ENCODE data around the gene KLHL10. TPM values are rescaled to one million over a fixed set of nuclear protein-coding genes. Genes with fewer than 3 reads are reported as not detected.

Gene KLHL10
- total RNA-seq, 2 donors from 2014 or later = not detected

DNA sequence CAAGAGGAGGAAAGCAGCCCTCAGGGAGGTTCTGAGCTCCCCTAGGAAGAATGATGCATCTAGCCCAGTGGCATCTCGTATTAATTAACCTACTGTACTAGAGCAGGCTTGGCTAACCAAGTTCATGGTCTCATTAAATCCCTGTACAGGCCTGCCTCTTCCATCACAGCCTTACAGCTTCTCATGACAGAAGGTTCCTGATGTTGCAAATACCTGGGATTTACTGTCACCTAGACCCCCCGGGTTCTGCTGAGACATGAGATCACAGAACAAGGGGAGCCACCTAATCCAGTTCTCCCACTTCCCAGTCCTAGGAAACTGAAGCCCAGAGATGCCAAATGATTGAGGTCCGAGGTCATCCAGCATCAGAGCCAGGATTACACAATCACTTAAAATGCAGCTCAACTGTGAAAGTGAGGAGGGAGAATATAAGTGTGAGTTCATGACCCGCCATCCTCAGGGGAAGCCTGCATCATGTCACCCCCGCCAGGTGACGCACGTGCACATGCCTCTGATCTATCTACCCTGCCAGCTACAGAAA, 57.2 kb downstream of the KLHL10 start:
- Histone ChIP-seq H3K27ac (peak overlapping the region in 1 of 2 donors; percentile 31), H3K4me1 (peaks cover 0 to 10% of the 10 kb centered on the region in 2 donors), H3K27me3 (no peaks in the 10 kb centered on the region), H3K4me3 (no peak overlapping the region), H3K36me3 (peaks cover 67% of the 10 kb centered on the region), H3K9me3 (no peaks in the 10 kb centered on the region)
- TF ChIP-seq, protein P1, sequence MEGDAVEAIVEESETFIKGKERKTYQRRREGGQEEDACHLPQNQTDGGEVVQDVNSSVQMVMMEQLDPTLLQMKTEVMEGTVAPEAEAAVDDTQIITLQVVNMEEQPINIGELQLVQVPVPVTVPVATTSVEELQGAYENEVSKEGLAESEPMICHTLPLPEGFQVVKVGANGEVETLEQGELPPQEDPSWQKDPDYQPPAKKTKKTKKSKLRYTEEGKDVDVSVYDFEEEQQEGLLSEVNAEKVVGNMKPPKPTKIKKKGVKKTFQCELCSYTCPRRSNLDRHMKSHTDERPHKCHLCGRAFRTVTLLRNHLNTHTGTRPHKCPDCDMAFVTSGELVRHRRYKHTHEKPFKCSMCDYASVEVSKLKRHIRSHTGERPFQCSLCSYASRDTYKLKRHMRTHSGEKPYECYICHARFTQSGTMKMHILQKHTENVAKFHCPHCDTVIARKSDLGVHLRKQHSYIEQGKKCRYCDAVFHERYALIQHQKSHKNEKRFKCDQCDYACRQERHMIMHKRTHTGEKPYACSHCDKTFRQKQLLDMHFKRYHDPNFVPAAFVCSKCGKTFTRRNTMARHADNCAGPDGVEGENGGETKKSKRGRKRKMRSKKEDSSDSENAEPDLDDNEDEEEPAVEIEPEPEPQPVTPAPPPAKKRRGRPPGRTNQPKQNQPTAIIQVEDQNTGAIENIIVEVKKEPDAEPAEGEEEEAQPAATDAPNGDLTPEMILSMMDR (IDR thresholded peaks at IDR 0.05) = no peak
- DNase-seq (ENCODE audit: low spot score) = peak; percentile 68

DNA sequence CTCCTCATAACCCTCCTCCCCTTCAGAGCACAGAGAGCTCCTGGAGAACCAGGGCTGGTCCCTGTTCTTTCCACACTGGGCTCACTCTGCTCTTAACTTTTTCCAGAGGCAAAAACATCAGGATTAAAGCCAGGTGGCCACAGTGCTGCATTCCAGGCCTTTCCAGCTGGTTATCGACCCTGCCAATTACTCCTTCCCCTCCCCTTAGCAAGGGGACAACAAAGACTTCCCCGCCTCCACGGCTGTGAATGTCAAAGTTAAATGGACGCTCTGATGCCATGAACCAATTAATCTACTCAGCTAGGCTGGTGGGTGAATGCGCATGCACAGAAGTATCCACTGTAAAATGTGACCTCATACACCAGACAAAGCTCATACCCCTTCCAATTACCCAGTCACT, 58.0 kb downstream of the KLHL10 start:
- Histone ChIP-seq H3K4me1 (peaks cover 0 to 10% of the 10 kb centered on the region in 2 donors), H3K9me3 (no peaks in the 10 kb centered on the region), H3K27ac (peak overlapping the region; percentile 31 to 58), H3K36me3 (peaks cover 70% of the 10 kb centered on the region), H3K4me3 (no peak overlapping the region), H3K27me3 (no peaks in the 10 kb centered on the region)
- peak; percentile 65 for DNase-seq (ENCODE audit: low spot score)
- TF ChIP-seq, protein P1 (IDR thresholded peaks at IDR 0.05) = no peak

DNA sequence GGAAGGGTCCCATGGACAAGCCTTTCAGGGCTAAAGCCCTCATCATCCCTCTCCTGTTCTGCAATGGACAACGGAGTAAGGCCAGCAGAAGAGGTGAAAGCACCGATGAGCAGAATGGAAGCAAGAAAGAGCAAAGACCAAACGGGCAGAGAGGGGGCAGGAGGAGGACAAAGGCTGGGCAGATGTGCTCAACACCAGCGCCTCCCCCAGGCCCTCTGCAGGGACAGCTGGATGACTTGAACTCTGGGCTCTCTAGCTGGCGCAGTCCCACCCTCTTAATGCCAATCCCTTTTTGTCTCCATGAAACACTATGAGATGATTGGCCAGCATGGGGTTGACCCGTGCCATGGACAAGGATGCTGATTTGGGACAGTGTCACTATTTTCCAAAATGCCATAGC, 59.1 kb downstream of the KLHL10 start:
- no peak overlapping the region for H3K27ac ChIP-seq
- peaks cover 70% of the 10 kb centered on the region for H3K36me3 ChIP-seq
- no peak for DNase-seq (ENCODE audit: low spot score)
- TF ChIP-seq, protein P1 (IDR thresholded peaks at IDR 0.05) = no peak
- no peaks in the 10 kb centered on the region for H3K9me3 ChIP-seq
- peaks cover 0 to 10% of the 10 kb centered on the region in 2 donors for H3K4me1 ChIP-seq
- no peak overlapping the region for H3K4me3 ChIP-seq
- H3K27me3 ChIP-seq = no peaks in the 10 kb centered on the region

Other genes starting within 250 kb of the KLHL10 start
- 1 to 10 TPM in 1 of 2 donors, not detected in 1; 2.2 TPM for gene KRT16, start 225.1 kb upstream of the KLHL10 start, total RNA-seq
- gene KRT17, start 213.2 kb upstream of the KLHL10 start, total RNA-seq = not detected
- gene EIF1, start 148.9 kb upstream of the KLHL10 start, total RNA-seq = 100 to 1,000 TPM; 331 to 390 TPM
- not detected for gene GAST, start 125.5 kb upstream of the KLHL10 start, total RNA-seq
- gene HAP1, start 103.2 kb upstream of the KLHL10 start, total RNA-seq = under 1 TPM in 1 of 2 donors, not detected in 1; 0.08 TPM
- 100 to 1,000 TPM; 234 to 256 TPM for gene JUP, start 51.1 kb upstream of the KLHL10 start, total RNA-seq
- gene P3H4, start 25.9 kb upstream of the KLHL10 start, total RNA-seq = 10 to 100 TPM; 15.4 to 16.2 TPM
- 10 to 100 TPM; 24.7 to 35.1 TPM for gene FKBP10, start 24.8 kb upstream of the KLHL10 start, total RNA-seq
- gene NT5C3B, start 1.6 kb upstream of the KLHL10 start, total RNA-seq = 10 to 100 TPM; 27.1 to 43.3 TPM
- 1 to 10 TPM; 6.9 to 8.7 TPM for gene KLHL11, start 27.6 kb downstream of the KLHL10 start, total RNA-seq
- 10 to 100 TPM; 31.7 to 42.2 TPM for gene ACLY, start 81.1 kb downstream of the KLHL10 start, total RNA-seq
- under 1 TPM; 0.43 to 0.56 TPM for gene ODAD4, start 92.8 kb downstream of the KLHL10 start, total RNA-seq
- 10 to 100 TPM; 23.1 to 29.5 TPM for gene CNP, start 129.0 kb downstream of the KLHL10 start, total RNA-seq
- gene DNAJC7, start 179.6 kb downstream of the KLHL10 start, total RNA-seq = 10 to 100 TPM; 42.7 to 47.1 TPM
- gene NKIRAS2, start 182.3 kb downstream of the KLHL10 start, total RNA-seq = 10 to 100 TPM; 64.8 to 69.8 TPM
- under 1 TPM; 0.74 to 0.94 TPM for gene C17orf113, start 212.8 kb downstream of the KLHL10 start, total RNA-seq

All from right atrium auricular region (tissue), 2 donors.